Tibial nerve (tissue), 4 donors: ENCODE data around the gene OSBPL9. TPM values are rescaled to one million over a fixed set of nuclear protein-coding genes. Genes with fewer than 3 reads are reported as not detected.

Experiments
- DNase-seq, 2 donors: peaks; one replicate each; pipeline ENCODE4 v3.0.0-alpha.2; 2019; ENCODE audit warnings: low spot score in 2 of 2
- H3K27ac ChIP-seq, 4 donors: fragments of 200-600 bp; sonication (generic) in 3 of 4; one replicate each; pipeline ENCODE4 v1.5.1; 2017 to 2019; ENCODE audit warnings: mild to moderate bottlenecking in 1 of 4
- H3K27me3 ChIP-seq, 2 donors: fragments of 200-600 bp; sonication (generic) in 1 of 2; one replicate each; pipeline versions ENCODE4 v1.5.1 to v1.6.0; 2017 to 2019
- H3K36me3 ChIP-seq, 3 donors: fragments of 200-600 bp; sonication (generic); one replicate each; pipeline ENCODE4 v1.5.1; 2018 to 2019
- H3K4me1 ChIP-seq, 4 donors: fragments of 200-600 bp; sonication (generic) in 3 of 4; one replicate each; pipeline ENCODE4 v1.5.1; 2017 to 2019
- H3K4me3 ChIP-seq, 4 donors: fragments of 200-600 bp; sonication (generic) in 3 of 4; one replicate each; pipeline ENCODE4 v1.5.1; 2017 to 2019; ENCODE audit warnings: mild to moderate bottlenecking in 1 of 4, moderate library complexity in 1 of 4
- H3K9me3 ChIP-seq, 4 donors: fragments of 200-600 bp; sonication (generic) in 3 of 4; one replicate each; pipeline ENCODE4 v1.5.1; 2017 to 2019
- EP300 ChIP-seq, 2 donors: sonication (generic); formaldehyde crosslinking; IDR thresholded peaks; one replicate each; pipeline ENCODE4 v1.6.1; 2017; ENCODE audit warnings: antibody characterized with exemption in 2 of 2, mild to moderate bottlenecking in 1 of 2
- POLR2A ChIP-seq, 2 donors: fragments of 450-650 bp; IDR thresholded peaks; one replicate each; pipeline ENCODE4 v1.6.1; 2017; ENCODE audit warnings: antibody characterized with exemption in 2 of 2, mild to moderate bottlenecking in 2 of 2, moderate library complexity in 2 of 2
- WGBS, 2 donors: methylation state at CpG; one replicate each; pipeline ENCODE4 v1.1.5; 2018; 5-methylcytosine and 5-hydroxymethylcytosine counted together
- total RNA-seq, 4 donors: library from RNA; depleted of rRNA; stranded (reverse); fragments of >200 nt; gene quantifications; one replicate each; pipeline ENCODE4 v1.1.0, GENCODE V29; 2016
- TF ChIP-seq, protein P1 (sequence below), 5 experiments: fragments of 200-600 bp in 3 of 5; fragments of 450-650 bp in 2 of 5; sonication (generic) in 3 of 5; IDR thresholded peaks; one replicate each; pipeline ENCODE4 v1.5.1; 2016 to 2019; ENCODE audit warnings: antibody characterized with exemption in 5 of 5, mild to moderate bottlenecking in 3 of 5, moderate library complexity in 2 of 5

Gene OSBPL9
- total RNA-seq, 4 donors from 2014 or later, result 86.1 to 132 (median 96.9) TPM

DNA sequence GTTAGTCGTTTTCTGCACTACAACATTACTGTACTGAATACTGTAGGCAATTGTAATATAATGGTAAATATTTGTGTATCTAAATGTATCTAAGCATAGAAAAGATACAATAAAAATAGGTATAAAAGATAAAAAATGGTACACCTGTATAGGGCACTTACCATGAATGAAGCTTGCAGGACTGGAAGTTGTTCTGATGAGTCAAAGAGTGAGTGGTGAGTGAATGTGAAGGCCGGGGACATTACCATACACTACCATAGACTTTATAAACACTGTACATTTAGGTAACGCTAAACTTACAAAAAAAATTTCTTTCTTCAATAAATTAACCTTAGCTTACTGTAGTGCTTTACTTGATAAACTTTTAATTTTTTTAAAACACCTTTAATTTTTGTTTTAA lies 13.5 kb downstream of the OSBPL9 start:
- H3K27ac ChIP-seq, result no peak overlapping the region
- peaks cover 0 to 73% (median 1%) of the 10 kb centered on the region in 4 donors for H3K4me1 ChIP-seq
- H3K36me3 ChIP-seq, result no peaks in the 10 kb centered on the region
- no peak for DNase-seq
- H3K4me3 ChIP-seq, result no peak overlapping the region
- WGBS, 2 donors, result 79 to 82% methylated on average over 3 of the region's 3 CpGs
- H3K27me3 ChIP-seq, result no peaks in the 10 kb centered on the region
- no peak for TF ChIP-seq EP300 (IDR thresholded peaks at IDR 0.05)
- H3K9me3 ChIP-seq, result no peaks in the 10 kb centered on the region

DNA sequence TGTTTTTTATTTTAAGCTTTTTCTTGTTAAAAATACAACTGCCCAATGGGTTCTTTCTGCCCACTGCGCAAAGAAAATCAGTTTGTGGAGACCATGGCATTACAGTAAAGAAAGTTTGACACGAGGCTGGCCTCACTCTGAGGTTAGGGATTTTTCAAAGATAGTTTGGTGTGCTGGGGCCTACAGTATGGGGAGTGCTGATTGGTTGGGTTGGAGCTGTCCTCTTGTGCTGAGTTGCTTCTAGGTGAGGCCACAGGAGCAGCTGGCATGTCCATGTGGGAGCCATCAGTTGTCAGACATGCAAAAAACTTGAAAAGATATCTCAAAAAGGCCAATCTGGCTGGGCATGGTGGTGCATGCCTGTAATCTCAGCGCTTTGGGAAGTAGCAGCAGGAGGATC lies 14.0 kb downstream of the OSBPL9 start:
- Histone ChIP-seq H3K4me1 (peaks cover 0 to 70% (median 0%) of the 10 kb centered on the region in 4 donors), H3K9me3 (no peaks in the 10 kb centered on the region), H3K36me3 (no peaks in the 10 kb centered on the region), H3K27me3 (no peaks in the 10 kb centered on the region), H3K4me3 (no peak overlapping the region), H3K27ac (no peak overlapping the region)
- TF ChIP-seq POLR2A (IDR thresholded peaks at IDR 0.05), result no peak
- TF ChIP-seq, protein P1, sequence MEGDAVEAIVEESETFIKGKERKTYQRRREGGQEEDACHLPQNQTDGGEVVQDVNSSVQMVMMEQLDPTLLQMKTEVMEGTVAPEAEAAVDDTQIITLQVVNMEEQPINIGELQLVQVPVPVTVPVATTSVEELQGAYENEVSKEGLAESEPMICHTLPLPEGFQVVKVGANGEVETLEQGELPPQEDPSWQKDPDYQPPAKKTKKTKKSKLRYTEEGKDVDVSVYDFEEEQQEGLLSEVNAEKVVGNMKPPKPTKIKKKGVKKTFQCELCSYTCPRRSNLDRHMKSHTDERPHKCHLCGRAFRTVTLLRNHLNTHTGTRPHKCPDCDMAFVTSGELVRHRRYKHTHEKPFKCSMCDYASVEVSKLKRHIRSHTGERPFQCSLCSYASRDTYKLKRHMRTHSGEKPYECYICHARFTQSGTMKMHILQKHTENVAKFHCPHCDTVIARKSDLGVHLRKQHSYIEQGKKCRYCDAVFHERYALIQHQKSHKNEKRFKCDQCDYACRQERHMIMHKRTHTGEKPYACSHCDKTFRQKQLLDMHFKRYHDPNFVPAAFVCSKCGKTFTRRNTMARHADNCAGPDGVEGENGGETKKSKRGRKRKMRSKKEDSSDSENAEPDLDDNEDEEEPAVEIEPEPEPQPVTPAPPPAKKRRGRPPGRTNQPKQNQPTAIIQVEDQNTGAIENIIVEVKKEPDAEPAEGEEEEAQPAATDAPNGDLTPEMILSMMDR (IDR thresholded peaks at IDR 0.05), result no peak
- TF ChIP-seq EP300 (IDR thresholded peaks at IDR 0.05), result no peak
- 90 to 91% methylated on average over 3 of the region's 3 CpGs for WGBS, 2 donors
- DNase-seq, result no peak

DNA sequence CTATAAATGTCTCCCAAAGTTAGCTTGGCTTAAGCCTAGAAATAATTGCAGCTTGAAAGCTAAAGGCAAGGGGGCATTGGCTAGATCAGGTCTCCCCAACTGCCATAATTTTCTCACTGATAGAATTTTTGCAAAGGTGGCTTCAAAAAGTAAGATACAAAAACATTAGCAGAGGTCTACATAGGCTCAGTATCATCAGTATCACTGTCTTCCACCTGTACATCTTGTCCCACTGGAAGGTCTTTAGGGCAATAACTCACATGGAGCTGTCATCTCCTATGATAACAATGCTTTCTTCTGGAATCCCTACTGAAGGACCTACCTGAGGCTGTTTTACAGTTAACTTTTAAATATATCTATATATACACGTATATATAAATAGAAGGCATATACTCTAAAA lies 14.9 kb downstream of the OSBPL9 start:
- 82 to 90% methylated on average over 1 of the region's 1 CpG for WGBS, 2 donors
- TF ChIP-seq, protein P1 (IDR thresholded peaks at IDR 0.05), result no peak
- TF ChIP-seq POLR2A (IDR thresholded peaks at IDR 0.05) (no peak), EP300 (IDR thresholded peaks at IDR 0.05) (no peak)
- peaks cover 0 to 68% (median 1%) of the 10 kb centered on the region in 4 donors for H3K4me1 ChIP-seq

DNA sequence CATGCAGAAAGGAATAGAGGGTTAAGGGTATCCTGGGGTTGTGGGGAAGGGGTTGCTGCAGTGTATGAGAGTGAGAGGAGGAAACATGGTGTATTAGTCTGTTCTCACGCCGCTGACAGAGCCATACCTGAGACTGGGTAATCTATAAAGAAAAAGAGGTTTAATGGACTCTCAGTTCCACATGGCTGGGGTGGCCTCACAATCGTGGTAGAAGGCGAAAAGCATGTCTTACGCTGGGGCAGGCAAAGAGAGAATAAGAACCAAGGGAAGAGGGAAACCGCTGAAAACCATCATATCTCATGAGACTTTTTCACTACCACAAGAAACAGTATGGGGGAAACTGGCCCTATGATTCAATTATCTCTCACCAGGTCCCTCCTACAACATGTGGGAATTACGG lies 17.7 kb downstream of the OSBPL9 start:
- no peak for DNase-seq
- H3K36me3 ChIP-seq, result no peaks in the 10 kb centered on the region
- WGBS, 2 donors, result 91 to 92% methylated on average over 7 of the region's 7 CpGs
- no peaks in the 10 kb centered on the region for H3K9me3 ChIP-seq
- no peak overlapping the region for H3K27ac ChIP-seq
- TF ChIP-seq POLR2A (IDR thresholded peaks at IDR 0.05) (no peak), EP300 (IDR thresholded peaks at IDR 0.05) (no peak)
- TF ChIP-seq, protein P1 (IDR thresholded peaks at IDR 0.05), result no peak
- peaks cover 0 to 68% (median 7%) of the 10 kb centered on the region in 4 donors for H3K4me1 ChIP-seq
- H3K4me3 ChIP-seq, result no peak overlapping the region
- no peaks in the 10 kb centered on the region for H3K27me3 ChIP-seq

More for the DNA sequence above, 14.9 kb downstream of the OSBPL9 start:
- no peaks in the 10 kb centered on the region for H3K27me3 ChIP-seq
- no peak for DNase-seq
- no peaks in the 10 kb centered on the region for H3K9me3 ChIP-seq
- H3K4me3 ChIP-seq, result no peak overlapping the region
- H3K27ac ChIP-seq, result no peak overlapping the region
- no peaks in the 10 kb centered on the region for H3K36me3 ChIP-seq

DNA sequence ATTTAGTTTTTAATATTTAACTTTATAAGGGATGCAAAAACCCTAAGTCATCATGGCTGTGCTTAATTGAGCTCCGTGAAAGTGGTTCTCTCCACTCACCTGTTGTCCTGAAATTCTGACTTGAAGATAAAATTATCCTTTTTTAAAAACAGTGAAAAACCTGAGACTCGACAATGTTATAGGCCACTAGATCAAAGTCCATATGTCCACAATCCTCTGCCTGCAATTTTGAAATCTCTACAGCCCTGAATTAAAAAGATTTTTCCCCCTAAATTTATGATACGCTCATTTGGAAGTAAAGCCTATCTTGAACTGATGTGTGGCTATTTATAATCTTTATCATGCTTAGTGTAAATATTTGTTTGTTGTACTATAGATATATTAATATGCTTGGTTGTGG lies 18.7 kb downstream of the OSBPL9 start:
- TF ChIP-seq POLR2A (IDR thresholded peaks at IDR 0.05), result no peak
- TF ChIP-seq, protein P1 (IDR thresholded peaks at IDR 0.05), result no peak
- TF ChIP-seq EP300 (IDR thresholded peaks at IDR 0.05), result no peak
- no peak overlapping the region for H3K27ac ChIP-seq
- H3K4me3 ChIP-seq, result no peak overlapping the region
- H3K4me1 ChIP-seq, result peaks cover 0 to 73% (median 7%) of the 10 kb centered on the region in 4 donors
- H3K36me3 ChIP-seq, result no peaks in the 10 kb centered on the region
- 93% methylated on average over 3 of the region's 3 CpGs for WGBS, 2 donors
- no peaks in the 10 kb centered on the region for H3K27me3 ChIP-seq
- DNase-seq, result no peak
- no peaks in the 10 kb centered on the region for H3K9me3 ChIP-seq

DNA sequence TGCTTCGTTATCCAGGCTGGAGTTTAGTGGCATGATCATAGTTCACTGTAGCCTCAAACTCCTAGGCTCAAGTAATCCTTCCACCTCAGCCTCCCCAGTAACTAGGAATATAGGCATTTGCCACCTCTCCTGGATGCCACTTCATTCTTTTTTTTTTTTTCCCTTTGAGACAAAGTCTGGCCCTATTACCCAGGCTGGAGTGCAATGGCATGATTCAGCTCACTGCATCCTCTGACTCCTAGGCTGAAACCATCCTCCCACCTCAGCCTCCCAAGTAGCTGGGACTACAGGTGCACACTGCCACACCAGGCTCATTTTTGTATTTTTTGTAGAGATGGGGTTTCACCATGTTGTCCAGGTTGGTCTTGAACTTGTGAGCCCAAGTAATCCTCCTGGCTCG lies 19.3 kb downstream of the OSBPL9 start:
- Histone ChIP-seq H3K27me3 (no peaks in the 10 kb centered on the region), H3K27ac (peak overlapping the region in 2 of 4 donors; percentile 62 to 73), H3K4me3 (no peak overlapping the region), H3K4me1 (peaks cover 0 to 72% (median 9%) of the 10 kb centered on the region in 4 donors), H3K36me3 (no peaks in the 10 kb centered on the region), H3K9me3 (no peaks in the 10 kb centered on the region)
- 93 to 100% methylated on average over 2 of the region's 2 CpGs for WGBS, 2 donors
- no peak for TF ChIP-seq EP300 (IDR thresholded peaks at IDR 0.05)
- TF ChIP-seq POLR2A (IDR thresholded peaks at IDR 0.05), result no peak
- TF ChIP-seq, protein P1 (IDR thresholded peaks at IDR 0.05), result no peak
- no peak for DNase-seq
